ENCODE data around the gene SYNM. TPM values are rescaled to one million over a fixed set of nuclear protein-coding genes. Genes with fewer than 3 reads are reported as not detected.
"Not testable (repeated sequence)": the region's sequence is repeated elsewhere in the genome, so short reads cannot be mapped to it uniquely, and the experiment has no call there.

The SYNM gene
- total RNA-seq, 1 donor from 2014 or later, result 5.5 TPM

- Mint-ChIP-seq H3K27ac (ENCODE audit: unreplicated experiment) (no peak overlapping the region), H3K4me3 (ENCODE audit: unreplicated experiment) (no peak overlapping the region)
Observed at GRCh38 chr15:99108993-99109392, 4.1 kb downstream of the SYNM start.

GRCh38 chr15:99109555-99110021 lies 4.7 kb downstream of the SYNM start:
- DNase-seq (ENCODE audit: extremely low spot score, unreplicated experiment), result no peak
- Mint-ChIP-seq H3K27ac (ENCODE audit: unreplicated experiment) (no peak overlapping the region), H3K4me3 (ENCODE audit: unreplicated experiment) (no peak overlapping the region)

More at GRCh38 chr15:99108993-99109392, 4.1 kb downstream of the SYNM start:
- H3K4me1 Mint-ChIP-seq (ENCODE audit: unreplicated experiment), result peaks cover 16% of the 10 kb centered on the region
- peaks cover 1% of the 10 kb centered on the region for H3K36me3 Mint-ChIP-seq (ENCODE audit: unreplicated experiment)
- DNase-seq (ENCODE audit: extremely low spot score, unreplicated experiment), result no peak
- H3K9me3 Mint-ChIP-seq (ENCODE audit: unreplicated experiment), result no peaks in the 10 kb centered on the region
- no peaks in the 10 kb centered on the region for H3K27me3 Mint-ChIP-seq (ENCODE audit: unreplicated experiment)
- TF ChIP-seq, protein P1, sequence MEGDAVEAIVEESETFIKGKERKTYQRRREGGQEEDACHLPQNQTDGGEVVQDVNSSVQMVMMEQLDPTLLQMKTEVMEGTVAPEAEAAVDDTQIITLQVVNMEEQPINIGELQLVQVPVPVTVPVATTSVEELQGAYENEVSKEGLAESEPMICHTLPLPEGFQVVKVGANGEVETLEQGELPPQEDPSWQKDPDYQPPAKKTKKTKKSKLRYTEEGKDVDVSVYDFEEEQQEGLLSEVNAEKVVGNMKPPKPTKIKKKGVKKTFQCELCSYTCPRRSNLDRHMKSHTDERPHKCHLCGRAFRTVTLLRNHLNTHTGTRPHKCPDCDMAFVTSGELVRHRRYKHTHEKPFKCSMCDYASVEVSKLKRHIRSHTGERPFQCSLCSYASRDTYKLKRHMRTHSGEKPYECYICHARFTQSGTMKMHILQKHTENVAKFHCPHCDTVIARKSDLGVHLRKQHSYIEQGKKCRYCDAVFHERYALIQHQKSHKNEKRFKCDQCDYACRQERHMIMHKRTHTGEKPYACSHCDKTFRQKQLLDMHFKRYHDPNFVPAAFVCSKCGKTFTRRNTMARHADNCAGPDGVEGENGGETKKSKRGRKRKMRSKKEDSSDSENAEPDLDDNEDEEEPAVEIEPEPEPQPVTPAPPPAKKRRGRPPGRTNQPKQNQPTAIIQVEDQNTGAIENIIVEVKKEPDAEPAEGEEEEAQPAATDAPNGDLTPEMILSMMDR (IDR thresholded peaks at IDR 0.05), result no peak

DNA sequence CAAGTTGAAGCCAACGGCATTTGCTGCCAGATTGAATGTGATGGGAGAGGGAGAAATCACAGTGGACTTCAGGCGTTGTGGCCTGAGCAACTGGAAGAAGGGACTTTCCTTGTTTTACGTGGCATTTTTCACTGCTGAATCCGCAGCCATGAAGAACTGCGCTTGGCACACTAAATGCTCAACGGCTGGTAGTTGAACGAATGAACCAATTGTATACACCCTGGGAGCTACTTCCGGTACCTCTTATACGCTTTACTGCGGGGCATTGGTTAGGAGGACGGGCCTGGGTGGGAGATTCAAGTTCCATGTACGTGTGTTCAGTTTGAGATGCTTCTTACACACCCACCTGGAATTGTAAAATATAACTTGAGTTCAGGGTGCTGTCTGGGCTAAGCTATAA lies 5.2 kb downstream of the SYNM start:
- no peak overlapping the region for H3K4me3 Mint-ChIP-seq (ENCODE audit: unreplicated experiment)

More at GRCh38 chr15:99109555-99110021, 4.7 kb downstream of the SYNM start:
- H3K27me3 Mint-ChIP-seq (ENCODE audit: unreplicated experiment), result no peaks in the 10 kb centered on the region
- peaks cover 4% of the 10 kb centered on the region for H3K36me3 Mint-ChIP-seq (ENCODE audit: unreplicated experiment)
- no peaks in the 10 kb centered on the region for H3K9me3 Mint-ChIP-seq (ENCODE audit: unreplicated experiment)
- H3K4me1 Mint-ChIP-seq (ENCODE audit: unreplicated experiment), result peaks cover 16% of the 10 kb centered on the region
- TF ChIP-seq, protein P1 (IDR thresholded peaks at IDR 0.05), result no peak

GRCh38 chr15:99110581-99111320 lies 5.9 kb downstream of the SYNM start:
- no peak for DNase-seq (ENCODE audit: extremely low spot score, unreplicated experiment)
- TF ChIP-seq, protein P1 (IDR thresholded peaks at IDR 0.05), result no peak
- H3K27ac Mint-ChIP-seq (ENCODE audit: unreplicated experiment), result no peak overlapping the region
- peaks cover 15% of the 10 kb centered on the region for H3K4me1 Mint-ChIP-seq (ENCODE audit: unreplicated experiment)
- H3K4me3 Mint-ChIP-seq (ENCODE audit: unreplicated experiment), result no peak overlapping the region
- no peaks in the 10 kb centered on the region for H3K27me3 Mint-ChIP-seq (ENCODE audit: unreplicated experiment)
- peaks cover 4% of the 10 kb centered on the region for H3K36me3 Mint-ChIP-seq (ENCODE audit: unreplicated experiment)
- H3K9me3 Mint-ChIP-seq (ENCODE audit: unreplicated experiment), result no peaks in the 10 kb centered on the region

More for the DNA sequence above, 5.2 kb downstream of the SYNM start:
- Mint-ChIP-seq H3K27ac (ENCODE audit: unreplicated experiment) (no peak overlapping the region), H3K4me1 (ENCODE audit: unreplicated experiment) (peaks cover 15% of the 10 kb centered on the region), H3K9me3 (ENCODE audit: unreplicated experiment) (no peaks in the 10 kb centered on the region), H3K36me3 (ENCODE audit: unreplicated experiment) (peaks cover 4% of the 10 kb centered on the region), H3K27me3 (ENCODE audit: unreplicated experiment) (no peaks in the 10 kb centered on the region)
- no peak for DNase-seq (ENCODE audit: extremely low spot score, unreplicated experiment)
- TF ChIP-seq, protein P1 (IDR thresholded peaks at IDR 0.05), result no peak

GRCh38 chr15:99111641-99112040 lies 6.8 kb downstream of the SYNM start:
- not testable (repeated sequence) for H3K9me3 Mint-ChIP-seq (ENCODE audit: unreplicated experiment); H3K27ac Mint-ChIP-seq (ENCODE audit: unreplicated experiment)

More at GRCh38 chr15:99111641-99112040, 6.8 kb downstream of the SYNM start:
- not testable (repeated sequence) for H3K36me3 Mint-ChIP-seq (ENCODE audit: unreplicated experiment); H3K4me3 Mint-ChIP-seq (ENCODE audit: unreplicated experiment); H3K4me1 Mint-ChIP-seq (ENCODE audit: unreplicated experiment); H3K27me3 Mint-ChIP-seq (ENCODE audit: unreplicated experiment); DNase-seq (ENCODE audit: extremely low spot score, unreplicated experiment)

All from osteocyte (in vitro differentiated cells).